Parathyroid adenoma (tissue), 2 donors: ENCODE results near the gene CERS1.

Experiments used
- H2AFZ ChIP-seq: fragments of 300-600 bp; sonication (generic); one replicate; pipeline ENCODE4 v1.7.0; 2017; ENCODE audit warnings: antibody characterized with exemption, mild to moderate bottlenecking
- H3K27ac ChIP-seq: fragments of 300-600 bp; sonication (generic); one replicate; pipeline ENCODE4 v1.7.0; 2017
- H3K27me3 ChIP-seq: fragments of 300-600 bp; sonication (generic); one replicate; pipeline ENCODE4 v1.7.0; 2017; ENCODE audit warnings: low read length; ENCODE audit not compliant: control insufficient read depth, insufficient read depth
- H3K36me3 ChIP-seq: fragments of 300-600 bp; sonication (generic); one replicate; pipeline ENCODE4 v1.7.0; 2017; ENCODE audit warnings: low read length; ENCODE audit not compliant: control insufficient read depth, insufficient read depth
- H3K4me1 ChIP-seq: fragments of 300-600 bp; sonication (generic); one replicate; pipeline ENCODE4 v1.7.0; 2017; ENCODE audit warnings: control low read depth
- H3K4me2 ChIP-seq: fragments of 300-600 bp; sonication (generic); one replicate; pipeline ENCODE4 v1.7.0; 2017; ENCODE audit warnings: low read length
- H3K4me3 ChIP-seq: fragments of 300-600 bp; sonication (generic); one replicate; pipeline ENCODE4 v1.7.0; 2017; ENCODE audit warnings: low read depth, low read length
- H3K79me2 ChIP-seq: fragments of 300-600 bp; sonication (generic); one replicate; pipeline ENCODE4 v1.7.0; 2017; ENCODE audit warnings: control low read depth
- H3K9ac ChIP-seq: fragments of 300-600 bp; sonication (generic); one replicate; pipeline ENCODE4 v1.7.0; 2017; ENCODE audit warnings: mild to moderate bottlenecking
- H3K9me3 ChIP-seq: fragments of 300-600 bp; sonication (generic); one replicate; pipeline ENCODE4 v1.7.0; 2017; ENCODE audit warnings: low read length; ENCODE audit not compliant: control insufficient read depth
- CTCF ChIP-seq: fragments of 300-600 bp; sonication (generic); IDR thresholded peaks from one replicate; pipeline ENCODE4 v1.7.0; 2017; ENCODE audit warnings: antibody characterized with exemption, mild to moderate bottlenecking
- donor health status: primary hyperparathyroidism.

CERS1 gene

GRCh38 chr19:18869023-18869618, 26.8 kb downstream of the CERS1 start:
- Histone ChIP-seq H3K4me1 (no peaks in the 10 kb centered on the region), H2AFZ (no peak overlapping the region), H3K4me3 (no peak overlapping the region), H3K4me2 (no peak overlapping the region), H3K36me3 (no peaks in the 10 kb centered on the region), H3K79me2 (peaks cover 2% of the 10 kb centered on the region), H3K27me3 (no peaks in the 10 kb centered on the region), H3K27ac (no peak overlapping the region), H3K9me3 (no peaks in the 10 kb centered on the region), H3K9ac (no peak overlapping the region)
- no peak for TF ChIP-seq CTCF

DNA sequence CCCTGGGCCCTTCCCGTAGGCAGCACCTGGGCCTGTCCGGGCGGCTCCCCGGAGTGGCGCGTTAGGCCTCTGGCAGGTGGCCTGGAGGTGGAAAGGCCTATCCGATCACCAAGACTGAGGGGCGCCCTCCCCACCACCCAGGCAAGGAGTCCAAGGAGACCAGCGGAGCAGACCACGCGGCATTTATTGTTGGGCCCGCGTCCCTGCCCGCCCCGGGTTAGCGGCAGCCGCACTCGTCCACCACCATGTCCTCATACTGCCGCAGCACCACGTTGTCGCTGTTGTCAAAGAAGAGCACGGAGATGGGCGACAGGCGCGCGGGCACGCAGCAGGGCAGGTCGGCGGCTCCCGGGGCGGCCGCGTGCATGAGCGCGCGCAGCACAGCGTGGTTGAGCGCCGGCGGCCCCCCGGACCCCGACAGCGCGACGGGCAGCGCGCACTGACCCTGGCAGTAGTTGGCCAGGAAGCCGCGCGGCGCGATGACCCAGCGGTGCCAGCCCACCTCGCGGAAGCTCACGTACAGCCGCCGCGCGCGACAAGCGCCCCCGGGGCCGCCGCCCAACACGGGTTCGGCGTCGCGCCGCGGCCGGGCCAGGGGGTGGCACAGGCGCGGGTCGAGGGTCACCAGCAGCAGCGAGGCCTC, 27.5 kb downstream of the CERS1 start:
- Histone ChIP-seq H2AFZ (no peak overlapping the region), H3K4me1 (no peaks in the 10 kb centered on the region), H3K36me3 (no peaks in the 10 kb centered on the region), H3K79me2 (peaks cover 3% of the 10 kb centered on the region), H3K4me3 (no peak overlapping the region), H3K27me3 (no peaks in the 10 kb centered on the region), H3K27ac (no peak overlapping the region), H3K4me2 (no peak overlapping the region), H3K9ac (no peak overlapping the region), H3K9me3 (no peaks in the 10 kb centered on the region)
- no peak for TF ChIP-seq CTCF

DNA sequence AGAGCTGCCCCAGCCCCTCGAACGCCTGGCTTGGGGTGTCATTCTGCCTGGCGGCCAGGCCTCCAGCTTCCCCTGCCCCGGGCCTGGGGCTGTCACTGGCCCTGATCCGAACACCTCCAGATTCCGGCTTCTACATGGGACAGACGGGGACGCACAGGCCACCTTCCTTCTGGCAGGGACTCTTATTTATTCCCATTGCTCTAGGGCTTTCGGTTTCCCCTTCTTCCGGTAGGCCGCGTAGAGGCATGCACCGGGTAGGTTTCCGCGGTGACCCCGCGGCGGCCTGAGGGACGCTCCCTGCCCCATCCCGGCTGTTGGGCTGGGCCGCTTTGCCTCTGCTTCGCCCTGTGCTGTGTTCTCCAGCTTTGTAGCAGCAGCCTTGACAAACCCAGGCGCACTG, 28.2 kb downstream of the CERS1 start:
- Histone ChIP-seq H3K4me3 (no peak overlapping the region), H3K27ac (no peak overlapping the region), H3K36me3 (no peaks in the 10 kb centered on the region), H3K9ac (no peak overlapping the region), H3K27me3 (no peaks in the 10 kb centered on the region), H3K4me2 (no peak overlapping the region), H3K4me1 (no peaks in the 10 kb centered on the region), H3K9me3 (no peaks in the 10 kb centered on the region), H3K79me2 (peaks cover 10% of the 10 kb centered on the region), H2AFZ (no peak overlapping the region)
- no peak for TF ChIP-seq CTCF

DNA sequence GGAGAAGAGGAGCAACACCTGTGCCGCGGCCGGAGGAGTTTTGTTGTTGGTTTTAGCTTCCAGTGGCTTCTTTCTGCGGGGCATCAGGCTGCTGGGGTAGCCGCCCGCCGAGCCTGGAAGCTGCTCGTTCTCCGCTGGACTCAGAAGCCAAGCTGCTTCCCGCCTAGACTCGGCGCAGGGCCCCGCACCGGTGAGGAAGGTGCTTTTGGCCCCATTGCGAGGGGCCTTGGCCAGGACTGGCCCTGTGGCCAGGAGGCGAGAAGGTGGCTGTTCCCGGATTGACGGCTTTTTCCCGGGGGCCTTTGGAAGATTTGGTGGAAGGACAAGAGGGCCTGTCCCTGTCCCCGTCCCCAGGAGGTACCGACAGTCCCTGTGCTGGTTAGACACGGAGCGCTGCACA, 28.8 kb downstream of the CERS1 start:
- no peak overlapping the region for H3K27ac ChIP-seq
- H3K36me3 ChIP-seq, result no peaks in the 10 kb centered on the region
- H2AFZ ChIP-seq, result no peak overlapping the region
- peaks cover 15% of the 10 kb centered on the region for H3K79me2 ChIP-seq
- no peak overlapping the region for H3K4me3 ChIP-seq
- H3K9me3 ChIP-seq, result no peaks in the 10 kb centered on the region
- H3K27me3 ChIP-seq, result no peaks in the 10 kb centered on the region
- no peak for TF ChIP-seq CTCF
- H3K9ac ChIP-seq, result no peak overlapping the region
- no peaks in the 10 kb centered on the region for H3K4me1 ChIP-seq
- H3K4me2 ChIP-seq, result no peak overlapping the region

DNA sequence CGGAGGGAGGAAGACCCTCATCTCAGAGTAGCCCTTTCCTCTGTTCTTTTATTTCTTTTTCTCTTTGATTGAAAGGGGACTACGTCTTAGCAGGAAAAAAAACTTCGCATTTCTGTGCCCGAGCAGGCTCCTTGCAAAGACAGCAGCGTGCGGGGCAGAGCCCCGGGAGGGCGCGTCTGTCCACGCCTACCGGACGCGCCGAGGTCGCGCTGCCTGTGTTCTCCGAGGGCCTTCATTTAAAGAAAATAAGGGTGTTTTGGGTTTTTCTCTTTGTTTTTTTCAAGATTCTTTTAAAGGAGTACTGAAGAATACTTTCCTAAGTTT, 29.2 kb downstream of the CERS1 start:
- no peaks in the 10 kb centered on the region for H3K27me3 ChIP-seq
- no peaks in the 10 kb centered on the region for H3K9me3 ChIP-seq
- no peak overlapping the region for H3K4me2 ChIP-seq
- H2AFZ ChIP-seq, result no peak overlapping the region
- H3K4me3 ChIP-seq, result no peak overlapping the region
- H3K9ac ChIP-seq, result no peak overlapping the region
- no peak for TF ChIP-seq CTCF
- peaks cover 19% of the 10 kb centered on the region for H3K79me2 ChIP-seq
- H3K36me3 ChIP-seq, result no peaks in the 10 kb centered on the region
- no peaks in the 10 kb centered on the region for H3K4me1 ChIP-seq
- no peak overlapping the region for H3K27ac ChIP-seq
